Right atrium auricular region (tissue), 2 donors: ENCODE results near the gene DHX58. TPM values are rescaled to one million over a fixed set of nuclear protein-coding genes. Genes with fewer than 3 reads are reported as not detected.

Experiments used
- DNase-seq: peaks from one replicate; pipeline ENCODE4 v3.0.0-alpha.2; 2019; ENCODE audit warnings: low spot score
- H3K27ac ChIP-seq, 2 donors: fragments of 200-600 bp; sonication (generic); 1 replicate in 1 of 2; 2 replicates in 1 of 2; pipeline ENCODE4 v1.5.1; 2016 to 2019
- H3K27me3 ChIP-seq, 2 donors: fragments of 200-600 bp; sonication (generic); one replicate each; pipeline versions ENCODE4 v1.5.1 to v1.6.0; 2017 to 2019
- H3K36me3 ChIP-seq: fragments of 200-600 bp; sonication (generic); one replicate; pipeline ENCODE4 v1.5.1; 2016
- H3K4me1 ChIP-seq, 2 donors: fragments of 200-600 bp; sonication (generic); one replicate each; pipeline versions ENCODE4 v1.5.1 to v1.6.0; 2017 to 2019
- H3K4me3 ChIP-seq, 2 donors: fragments of 200-600 bp; sonication (generic); 1 replicate in 1 of 2; 2 replicates in 1 of 2; pipeline ENCODE4 v1.5.1; 2017 to 2019; ENCODE audit warnings: mild to moderate bottlenecking in 1 of 2, moderate library complexity in 1 of 2
- H3K9me3 ChIP-seq, 2 donors: fragments of 200-600 bp; sonication (generic); one replicate each; pipeline ENCODE4 v1.5.1; 2019
- total RNA-seq, 2 donors: library from RNA; depleted of rRNA; stranded (reverse); fragments of >200 nt; gene quantifications; one replicate each; pipeline ENCODE4 v1.1.0, GENCODE V29; 2016
- TF ChIP-seq, protein P1 (sequence below), 2 donors: fragments of 200-600 bp; sonication (generic); IDR thresholded peaks; one replicate each; pipeline ENCODE4 v1.5.1; 2019; ENCODE audit warnings: antibody characterized with exemption in 2 of 2

Gene DHX58
- total RNA-seq, 2 donors from 2014 or later = 3.5 to 4.3 TPM

DNA sequence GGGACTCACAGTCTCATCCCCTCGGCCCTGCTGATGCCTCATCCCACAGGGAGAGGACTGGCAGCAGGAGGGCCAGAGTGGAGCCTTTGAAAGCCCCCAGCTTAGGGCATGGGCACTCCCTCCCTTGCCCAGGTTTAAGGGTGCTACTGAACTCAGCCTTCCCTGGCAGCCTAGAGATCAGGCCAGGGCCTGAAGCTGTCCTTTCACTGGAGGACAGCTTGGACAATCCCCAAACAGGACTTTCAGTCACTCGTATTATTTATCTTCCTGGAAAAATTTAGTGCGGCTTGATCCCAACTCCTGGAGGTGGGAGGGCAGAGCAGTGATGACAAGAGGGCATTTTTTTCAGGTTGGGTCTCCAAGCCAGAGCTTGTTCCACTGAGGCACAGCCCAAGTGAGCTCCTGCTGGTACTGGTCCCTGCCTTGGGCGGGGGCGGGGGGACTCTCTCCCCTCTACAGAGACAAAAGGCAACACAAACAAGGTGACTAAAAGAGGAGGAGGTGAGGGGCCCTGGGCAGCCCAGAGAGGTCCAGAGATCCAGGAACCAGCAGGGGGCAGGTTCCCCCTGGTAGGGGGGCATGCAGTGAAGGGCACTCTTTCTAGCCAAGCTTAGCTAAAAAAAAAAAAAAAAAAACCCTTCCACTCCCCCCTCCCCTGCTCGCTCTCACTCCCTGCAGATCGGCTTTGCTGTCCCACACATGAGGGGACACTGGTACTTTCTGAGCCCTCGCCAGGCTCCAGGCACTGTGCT, 16.0 kb downstream of the DHX58 start:
- Histone ChIP-seq H3K27me3 (peaks cover 4 to 6% of the 10 kb centered on the region in 2 donors), H3K4me3 (no peak overlapping the region), H3K9me3 (no peaks in the 10 kb centered on the region), H3K36me3 (no peaks in the 10 kb centered on the region), H3K27ac (no peak overlapping the region), H3K4me1 (peaks cover 0 to 8% of the 10 kb centered on the region in 2 donors)
- TF ChIP-seq, protein P1, sequence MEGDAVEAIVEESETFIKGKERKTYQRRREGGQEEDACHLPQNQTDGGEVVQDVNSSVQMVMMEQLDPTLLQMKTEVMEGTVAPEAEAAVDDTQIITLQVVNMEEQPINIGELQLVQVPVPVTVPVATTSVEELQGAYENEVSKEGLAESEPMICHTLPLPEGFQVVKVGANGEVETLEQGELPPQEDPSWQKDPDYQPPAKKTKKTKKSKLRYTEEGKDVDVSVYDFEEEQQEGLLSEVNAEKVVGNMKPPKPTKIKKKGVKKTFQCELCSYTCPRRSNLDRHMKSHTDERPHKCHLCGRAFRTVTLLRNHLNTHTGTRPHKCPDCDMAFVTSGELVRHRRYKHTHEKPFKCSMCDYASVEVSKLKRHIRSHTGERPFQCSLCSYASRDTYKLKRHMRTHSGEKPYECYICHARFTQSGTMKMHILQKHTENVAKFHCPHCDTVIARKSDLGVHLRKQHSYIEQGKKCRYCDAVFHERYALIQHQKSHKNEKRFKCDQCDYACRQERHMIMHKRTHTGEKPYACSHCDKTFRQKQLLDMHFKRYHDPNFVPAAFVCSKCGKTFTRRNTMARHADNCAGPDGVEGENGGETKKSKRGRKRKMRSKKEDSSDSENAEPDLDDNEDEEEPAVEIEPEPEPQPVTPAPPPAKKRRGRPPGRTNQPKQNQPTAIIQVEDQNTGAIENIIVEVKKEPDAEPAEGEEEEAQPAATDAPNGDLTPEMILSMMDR (IDR thresholded peaks at IDR 0.05) = no peak
- DNase-seq = no peak

DNA sequence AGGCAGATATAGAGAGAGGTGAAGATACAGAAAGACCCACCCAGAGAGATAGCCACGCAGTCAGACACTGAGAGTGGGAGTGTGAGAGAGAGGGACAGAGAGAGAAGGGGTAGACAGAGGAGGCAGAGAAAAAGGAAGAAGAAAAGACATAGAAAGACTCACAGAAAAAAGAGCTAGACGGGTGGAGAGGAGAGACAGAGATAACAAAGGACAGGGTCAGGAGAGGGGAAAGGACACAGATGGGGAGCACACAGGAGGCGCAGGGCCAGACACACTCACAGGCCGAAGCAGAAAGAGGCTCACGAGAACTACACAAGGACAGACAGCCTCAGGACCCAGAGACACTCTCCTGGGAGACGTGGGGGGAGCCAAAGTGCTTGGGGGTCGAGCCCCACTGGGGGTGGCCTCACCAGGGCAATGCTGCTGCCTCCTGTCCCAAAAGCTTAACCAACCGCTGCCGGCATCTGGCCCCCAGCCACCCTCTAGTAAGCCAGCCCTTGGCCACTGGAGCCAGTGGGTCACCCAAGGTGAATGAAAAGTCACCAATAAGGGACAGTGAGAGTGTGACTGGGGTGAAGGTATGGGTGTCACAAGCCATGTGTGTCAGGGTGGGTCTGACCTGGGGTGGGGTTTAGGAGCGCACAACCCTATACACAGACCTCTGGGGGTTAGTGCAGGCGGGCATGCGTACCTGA, 18.0 kb downstream of the DHX58 start:
- Histone ChIP-seq H3K4me1 (peaks cover 0 to 8% of the 10 kb centered on the region in 2 donors), H3K9me3 (no peaks in the 10 kb centered on the region), H3K36me3 (no peaks in the 10 kb centered on the region), H3K27ac (no peak overlapping the region), H3K4me3 (no peak overlapping the region), H3K27me3 (peaks cover 4 to 6% of the 10 kb centered on the region in 2 donors)
- DNase-seq = no peak
- TF ChIP-seq, protein P1 (IDR thresholded peaks at IDR 0.05) = no peak

DNA sequence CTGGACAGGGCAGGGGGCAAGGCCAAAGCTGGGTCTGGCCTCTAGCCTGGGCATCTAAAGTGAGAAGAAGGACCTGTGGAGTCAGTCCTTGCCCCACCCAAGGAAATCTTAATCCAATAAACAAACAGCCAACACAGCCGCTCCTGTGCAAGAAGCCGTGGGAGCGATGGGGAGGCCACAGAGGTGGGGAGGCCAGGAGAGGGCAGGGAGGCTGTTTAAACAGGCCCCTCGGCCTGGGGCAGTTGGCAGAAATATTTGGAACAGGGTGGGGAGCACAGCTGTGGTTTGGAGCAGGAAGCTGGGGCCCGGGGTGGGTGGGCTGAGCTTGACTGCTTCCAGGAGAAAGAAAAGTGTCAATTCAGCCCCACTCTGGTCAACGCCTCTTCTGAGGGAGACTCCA, 19.6 kb downstream of the DHX58 start:
- DNase-seq = no peak
- Histone ChIP-seq H3K27ac (no peak overlapping the region), H3K4me3 (no peak overlapping the region), H3K4me1 (peaks cover 0 to 3% of the 10 kb centered on the region in 2 donors), H3K27me3 (peaks cover 4 to 6% of the 10 kb centered on the region in 2 donors), H3K9me3 (no peaks in the 10 kb centered on the region), H3K36me3 (no peaks in the 10 kb centered on the region)
- TF ChIP-seq, protein P1 (IDR thresholded peaks at IDR 0.05) = no peak

GRCh38 chr17:42090964-42091790, 21.3 kb downstream of the DHX58 start:
- H3K27ac ChIP-seq = no peak overlapping the region
- TF ChIP-seq, protein P1 (IDR thresholded peaks at IDR 0.05) = no peak
- H3K27me3 ChIP-seq = no peaks in the 10 kb centered on the region
- H3K4me1 ChIP-seq = no peaks in the 10 kb centered on the region
- H3K9me3 ChIP-seq = no peaks in the 10 kb centered on the region
- no peak for DNase-seq
- H3K4me3 ChIP-seq = no peak overlapping the region
- no peaks in the 10 kb centered on the region for H3K36me3 ChIP-seq

DNA sequence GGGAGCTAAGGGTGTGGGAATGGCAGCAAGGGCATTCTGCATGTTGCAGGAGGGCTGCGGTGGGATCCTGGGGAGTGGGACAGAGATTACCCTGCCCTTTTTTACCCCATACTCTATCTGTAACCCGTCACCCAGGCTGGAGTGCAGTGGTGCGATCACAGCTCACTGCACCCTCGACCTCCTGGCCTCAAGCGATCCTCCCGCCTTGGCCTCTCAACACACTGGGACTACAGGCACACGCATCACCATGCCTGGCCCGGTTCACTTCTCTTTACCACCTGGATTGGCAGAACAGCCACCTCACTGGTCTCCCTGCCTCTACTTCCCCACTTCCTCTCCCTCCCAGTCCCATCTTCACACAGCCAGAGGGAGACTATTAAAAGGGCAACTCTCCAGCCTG, 23.8 kb downstream of the DHX58 start:
- Histone ChIP-seq H3K4me3 (no peak overlapping the region), H3K9me3 (no peaks in the 10 kb centered on the region)
- TF ChIP-seq, protein P1 (IDR thresholded peaks at IDR 0.05) = no peak

More for the DNA sequence above, 23.8 kb downstream of the DHX58 start:
- Histone ChIP-seq H3K36me3 (no peaks in the 10 kb centered on the region), H3K27me3 (no peaks in the 10 kb centered on the region), H3K4me1 (no peaks in the 10 kb centered on the region), H3K27ac (no peak overlapping the region)
- DNase-seq = no peak
